Activated gamma-delta T cell (primary cell): Measurements from ENCODE around the gene CHRM1.

Source experiments
- DNase-seq: peaks from one replicate; lab custom pipeline; 2025; lab: John Stamatoyannopoulos, UW

CHRM1 gene

DNA sequence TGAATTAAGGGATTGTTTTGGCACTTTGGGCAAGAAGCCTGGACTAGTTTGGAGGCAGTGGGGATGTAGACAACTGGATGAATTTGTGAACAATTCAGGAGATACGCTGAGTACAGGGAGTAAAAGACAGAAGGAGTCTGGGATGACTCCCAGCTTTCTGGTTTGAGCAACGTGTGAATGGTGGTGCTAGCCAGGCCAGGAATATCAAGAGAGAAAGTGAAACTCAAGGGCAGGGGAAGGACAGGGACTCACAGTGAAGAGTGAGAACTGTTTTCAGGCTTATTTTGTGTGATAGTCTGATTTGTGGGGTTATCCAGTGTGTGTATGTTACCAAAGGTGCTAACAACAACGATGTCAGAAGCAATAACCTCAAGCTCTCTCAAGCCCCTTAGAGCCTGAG lies 15.9 kb downstream of the CHRM1 start:
- no peak for DNase-seq

DNA sequence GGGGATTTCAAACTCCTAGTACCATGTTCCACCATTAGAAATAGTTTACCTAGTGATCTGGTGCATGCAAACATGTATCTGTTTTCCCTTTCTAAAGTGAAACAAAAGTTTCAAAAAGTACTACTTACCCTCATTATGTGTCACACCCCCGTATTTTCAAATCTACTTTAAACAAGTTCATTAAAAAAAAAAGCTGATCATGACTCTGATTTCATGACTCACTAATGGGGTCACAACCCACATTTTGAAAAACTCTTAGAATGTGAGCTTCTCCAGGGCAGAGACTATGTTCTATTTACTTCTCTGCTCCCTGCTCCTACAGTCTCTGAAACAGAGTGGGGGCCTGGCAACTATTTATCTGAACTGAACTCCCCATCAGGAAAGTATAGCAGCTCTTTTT lies 18.2 kb downstream of the CHRM1 start:
- DNase-seq, result no peak

DNA sequence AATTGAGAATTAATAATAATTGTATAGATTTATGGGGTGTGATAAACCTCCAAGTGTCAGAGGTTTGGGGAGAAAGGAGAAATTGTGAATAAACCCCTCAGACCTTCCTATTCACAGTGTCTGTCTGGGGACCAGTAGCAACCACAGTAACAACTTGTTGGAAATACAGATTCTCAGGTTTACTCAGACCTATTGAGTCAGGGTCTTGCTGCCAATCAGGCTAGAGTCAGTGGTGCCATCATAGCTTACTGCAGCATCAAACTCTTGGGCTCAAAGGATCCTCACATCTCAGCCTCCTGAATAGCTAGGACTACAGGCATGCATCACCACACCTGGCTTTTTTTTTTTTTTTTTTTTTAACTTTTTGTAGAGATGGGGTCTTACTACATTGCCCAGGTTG lies 23.1 kb downstream of the CHRM1 start:
- DNase-seq, result no peak

DNA sequence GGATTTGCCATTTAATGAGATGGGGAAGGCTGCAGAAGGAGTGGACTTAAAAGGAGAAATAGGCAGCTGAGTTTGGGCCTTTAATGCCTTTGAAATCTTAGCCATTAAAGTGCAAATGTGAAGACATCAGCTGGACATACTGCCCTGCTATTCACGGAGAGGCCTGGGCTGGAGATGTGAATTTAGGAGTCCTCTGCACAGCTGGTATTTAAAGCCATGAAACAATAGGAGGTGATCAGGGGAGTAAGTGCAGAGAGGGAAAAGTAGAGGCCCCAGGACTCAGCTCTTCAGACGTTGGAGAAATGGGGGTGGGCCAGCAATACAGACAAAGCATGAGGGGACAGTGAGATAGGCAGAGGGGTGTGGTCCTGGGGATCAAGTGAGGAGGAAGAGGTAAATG lies 23.9 kb downstream of the CHRM1 start:
- no peak for DNase-seq

DNA sequence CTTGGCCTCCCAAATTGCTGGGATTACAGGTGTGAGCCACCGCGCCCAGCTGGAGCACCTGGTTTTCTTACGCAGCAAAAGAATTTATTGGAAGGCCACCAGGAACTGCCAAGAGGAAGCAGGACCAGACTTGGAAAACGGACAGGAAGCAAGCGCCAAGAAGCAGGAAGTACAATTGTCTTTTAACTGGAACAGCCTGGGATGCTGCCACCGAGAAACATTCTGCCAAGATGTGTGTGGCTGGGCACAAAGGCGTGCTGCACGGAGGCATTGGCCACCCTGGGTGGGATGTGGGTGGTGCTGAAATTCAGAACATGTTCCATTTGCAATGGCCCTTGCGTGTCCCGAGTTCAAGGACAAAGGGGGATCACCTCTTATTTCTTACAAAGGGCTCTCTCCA lies 25.1 kb downstream of the CHRM1 start:
- DNase-seq, result no peak

DNA sequence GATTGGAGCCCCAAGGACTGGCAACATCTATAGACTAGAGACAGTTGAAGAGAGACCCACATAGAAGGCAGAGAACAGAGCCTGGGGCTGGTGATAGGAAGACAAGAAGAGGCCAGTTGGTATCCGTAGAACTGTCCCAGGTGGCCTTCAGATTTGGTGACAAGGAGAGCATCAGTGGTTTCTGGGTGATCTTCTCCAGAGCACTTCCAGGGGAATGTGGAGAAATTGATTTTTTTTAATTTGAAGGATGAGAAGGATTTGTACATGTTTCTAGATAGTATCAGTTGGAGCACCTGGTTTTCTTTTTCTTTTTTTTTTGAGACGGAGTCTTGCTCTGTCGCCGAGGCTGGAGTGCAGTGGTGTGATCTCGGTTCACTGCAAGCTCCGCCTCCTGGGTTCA lies 25.7 kb downstream of the CHRM1 start:
- DNase-seq, result no peak

DNA sequence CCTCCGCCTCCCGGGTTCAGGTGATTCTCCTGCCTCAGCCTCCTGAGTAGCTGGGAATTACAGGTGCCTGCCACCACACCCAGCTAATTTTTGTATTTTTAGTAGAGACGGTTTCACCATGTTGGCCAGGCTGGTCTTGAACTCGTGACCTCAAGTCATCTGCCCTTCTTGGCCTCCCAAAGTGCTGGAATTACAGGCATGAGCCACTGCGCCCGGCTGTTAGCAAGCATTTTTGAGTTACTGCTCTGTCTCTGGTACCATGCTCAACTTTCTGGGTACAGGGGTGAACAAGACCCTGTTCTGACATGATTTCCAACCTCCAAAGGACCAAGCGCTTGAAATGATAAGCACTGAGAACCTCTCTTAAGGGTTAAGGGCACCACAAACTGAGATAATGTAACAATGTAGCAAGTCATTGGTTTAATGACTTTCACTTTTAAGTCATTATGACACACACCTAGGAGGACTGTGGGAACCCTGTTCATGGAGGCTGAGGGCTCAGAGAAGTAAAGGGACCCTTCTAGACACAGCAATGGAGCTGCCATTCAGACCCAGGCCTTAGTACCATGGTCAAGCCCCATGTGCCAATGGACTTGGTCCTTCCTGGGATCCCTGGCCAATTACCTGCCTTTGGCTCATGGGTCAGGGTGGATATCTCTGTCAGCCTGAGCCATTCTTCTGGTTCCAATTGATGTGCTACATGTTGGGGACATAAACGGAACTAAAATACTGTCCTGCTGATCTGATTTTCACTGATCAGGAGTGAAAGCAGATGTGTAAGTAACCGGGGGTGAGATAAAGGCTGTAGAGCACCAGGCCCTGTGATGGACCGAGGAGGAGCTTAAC lies 28.9 kb downstream of the CHRM1 start:
- no peak for DNase-seq

DNA sequence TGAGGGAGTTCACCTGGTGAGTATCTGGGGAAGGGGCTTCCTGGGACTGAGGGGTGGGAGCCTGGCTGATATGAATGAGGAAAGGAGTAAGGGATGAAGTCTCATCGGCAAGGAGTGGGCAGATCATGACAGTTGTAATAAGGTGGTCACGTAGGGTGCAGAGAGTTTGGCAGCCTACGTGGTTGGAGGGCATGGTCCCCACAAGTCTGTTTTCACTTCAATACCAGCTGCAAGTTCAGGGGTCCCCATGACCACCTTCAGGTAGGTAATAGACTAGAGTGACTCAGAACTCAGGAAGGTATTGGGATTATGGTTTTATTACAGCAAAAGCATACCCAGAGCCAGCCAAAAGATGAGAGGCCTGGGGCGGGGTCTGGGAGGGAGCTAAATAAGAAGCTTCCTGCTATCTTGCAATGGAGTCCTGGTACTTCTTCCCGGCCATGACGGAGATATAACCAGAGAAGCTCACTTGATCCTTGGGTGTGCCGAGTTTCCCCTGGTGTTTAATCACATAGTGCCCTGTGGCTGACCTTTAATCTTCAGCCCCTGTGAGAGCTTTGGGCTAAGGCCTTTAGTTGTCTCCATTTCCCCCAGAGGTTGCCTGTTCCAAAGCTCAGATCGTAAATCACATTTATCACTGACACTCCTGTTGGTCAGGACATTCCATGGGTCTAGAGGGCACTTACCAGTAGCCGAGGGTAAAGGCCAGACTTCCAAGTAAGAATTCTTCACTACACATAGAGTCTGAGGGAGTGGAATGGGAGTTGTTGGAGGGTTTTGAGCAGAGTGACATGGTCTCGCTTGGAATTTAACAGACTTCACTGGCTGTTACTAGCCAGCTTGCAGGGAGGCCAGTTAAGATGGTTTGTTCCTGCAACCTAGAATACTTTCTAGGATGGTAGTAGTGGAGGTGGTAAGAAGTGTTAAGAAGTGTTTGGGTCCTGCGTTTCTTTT lies 31.4 kb downstream of the CHRM1 start:
- DNase-seq, result no peak

DNA sequence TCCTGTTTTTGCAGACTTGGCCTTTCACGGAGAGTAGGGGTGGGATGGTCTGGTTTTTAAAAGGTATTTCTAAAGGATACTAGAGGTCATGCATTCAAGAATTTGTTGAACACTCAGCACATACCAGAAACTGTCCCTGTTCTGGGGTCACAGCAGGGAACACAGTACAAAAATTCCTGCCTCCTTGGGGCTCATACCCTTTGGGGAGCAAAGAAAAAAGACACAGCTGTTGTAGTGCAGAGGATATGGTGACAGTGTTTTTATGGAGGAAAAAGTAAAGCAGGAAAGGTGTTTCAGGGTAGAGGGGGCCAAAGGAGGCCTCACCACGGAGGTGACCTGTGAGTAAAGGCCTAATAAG lies 32.1 kb downstream of the CHRM1 start:
- DNase-seq, result no peak

DNA sequence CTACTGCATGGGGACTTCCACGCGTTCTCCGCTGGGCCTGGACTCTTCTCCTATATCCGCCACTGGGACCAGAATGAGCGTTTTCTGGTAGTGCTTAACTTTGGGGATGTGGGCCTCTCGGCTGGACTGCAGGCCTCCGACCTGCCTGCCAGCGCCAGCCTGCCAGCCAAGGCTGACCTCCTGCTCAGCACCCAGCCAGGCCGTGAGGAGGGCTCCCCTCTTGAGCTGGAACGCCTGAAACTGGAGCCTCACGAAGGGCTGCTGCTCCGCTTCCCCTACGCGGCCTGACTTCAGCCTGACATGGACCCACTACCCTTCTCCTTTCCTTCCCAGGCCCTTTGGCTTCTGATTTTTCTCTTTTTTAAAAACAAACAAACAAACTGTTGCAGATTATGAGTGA lies 32.8 kb downstream of the CHRM1 start:
- DNase-seq, result no peak

DNA sequence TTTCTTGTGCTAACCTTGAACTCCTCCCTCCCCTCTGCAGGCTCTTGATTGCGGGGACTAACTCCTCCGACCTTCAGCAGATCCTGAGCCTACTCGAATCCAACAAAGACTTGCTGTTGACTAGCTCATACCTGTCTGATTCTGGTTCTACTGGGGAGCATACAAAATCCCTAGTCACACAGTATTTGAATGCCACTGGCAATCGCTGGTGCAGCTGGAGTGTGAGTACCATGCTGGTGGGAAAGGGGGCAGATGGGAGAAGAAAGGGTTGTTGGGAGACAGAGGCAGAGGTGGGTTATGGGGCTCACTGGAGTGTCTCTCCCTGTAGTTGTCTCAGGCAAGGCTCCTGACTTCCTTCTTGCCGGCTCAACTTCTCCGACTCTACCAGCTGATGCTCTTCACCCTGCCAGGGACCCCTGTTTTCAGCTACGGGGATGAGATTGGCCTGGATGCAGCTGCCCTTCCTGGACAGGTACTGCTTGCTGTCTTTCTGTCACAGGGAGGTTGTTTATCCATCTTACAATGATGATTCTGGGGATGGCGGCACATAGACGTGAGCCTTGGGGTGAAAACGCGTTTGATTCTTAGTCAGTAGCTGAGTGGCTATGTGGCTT lies 35.9 kb downstream of the CHRM1 start:
- DNase-seq, result no peak

DNA sequence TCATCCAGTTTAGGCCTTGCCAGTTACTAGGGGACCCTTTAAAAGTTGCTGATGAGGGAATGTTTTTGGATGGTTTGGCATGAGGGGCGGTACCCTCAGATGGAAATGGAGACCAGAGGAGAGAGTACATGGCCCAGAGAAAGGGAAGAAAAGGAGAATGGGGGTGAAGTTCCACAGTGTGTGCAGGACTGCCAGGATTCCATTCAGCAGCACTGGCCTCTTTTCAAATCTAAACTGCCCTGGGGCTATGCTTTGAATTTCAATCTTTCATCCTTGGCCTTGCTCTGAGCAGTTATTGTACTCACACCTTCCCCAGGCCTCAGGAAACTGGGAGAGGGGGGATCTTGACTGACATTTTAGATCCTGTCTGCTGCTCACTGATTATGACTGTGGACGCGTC lies 37.5 kb downstream of the CHRM1 start:
- no peak for DNase-seq

DNA sequence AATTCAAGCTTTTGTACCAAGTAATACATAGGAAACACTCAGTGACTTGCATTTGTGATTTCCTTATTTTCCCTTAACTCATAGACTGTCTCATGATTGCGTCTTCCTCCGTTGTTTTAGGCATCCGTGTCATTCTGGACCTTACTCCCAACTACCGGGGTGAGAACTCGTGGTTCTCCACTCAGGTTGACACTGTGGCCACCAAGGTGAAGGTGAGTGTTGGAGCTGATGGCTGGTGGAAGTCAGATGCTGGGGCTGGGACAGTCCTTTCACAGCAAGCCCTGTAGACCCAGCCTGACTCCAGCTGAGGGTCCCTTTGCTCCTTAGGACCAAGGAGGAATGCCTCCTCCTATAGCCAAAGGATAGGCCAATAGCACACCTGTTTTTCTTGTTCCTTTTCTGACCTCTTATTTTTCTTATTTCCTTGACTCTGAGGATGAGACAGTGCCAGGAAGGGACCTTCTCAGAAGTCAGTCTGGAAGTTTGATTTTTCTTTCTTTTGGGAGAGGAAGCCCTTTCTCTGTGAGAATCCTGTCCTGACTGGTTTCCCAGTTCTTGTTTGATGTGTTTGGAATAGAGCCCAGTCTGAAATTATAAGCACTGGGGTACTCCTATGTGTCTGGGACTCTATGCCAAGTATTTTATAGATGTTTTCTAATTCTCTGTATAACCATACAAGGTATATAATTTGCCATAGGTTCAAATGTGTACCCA lies 38.2 kb downstream of the CHRM1 start:
- DNase-seq, result no peak

DNA sequence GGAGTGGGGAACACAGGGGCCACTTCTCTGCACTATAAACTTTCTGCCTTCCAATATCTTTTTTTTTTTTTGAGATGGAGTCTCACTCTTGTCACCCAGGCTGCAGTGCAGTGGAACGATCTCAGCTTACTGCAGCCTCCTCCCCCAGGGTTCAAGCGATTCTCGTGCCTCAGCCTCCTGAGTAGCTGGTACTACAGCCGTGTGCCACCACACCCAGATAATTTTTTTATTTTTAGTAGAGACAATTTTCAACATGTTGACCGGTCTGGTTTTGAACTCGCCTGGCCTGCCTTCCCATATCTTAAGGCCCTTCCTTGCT lies 38.8 kb downstream of the CHRM1 start:
- DNase-seq, result no peak

DNA sequence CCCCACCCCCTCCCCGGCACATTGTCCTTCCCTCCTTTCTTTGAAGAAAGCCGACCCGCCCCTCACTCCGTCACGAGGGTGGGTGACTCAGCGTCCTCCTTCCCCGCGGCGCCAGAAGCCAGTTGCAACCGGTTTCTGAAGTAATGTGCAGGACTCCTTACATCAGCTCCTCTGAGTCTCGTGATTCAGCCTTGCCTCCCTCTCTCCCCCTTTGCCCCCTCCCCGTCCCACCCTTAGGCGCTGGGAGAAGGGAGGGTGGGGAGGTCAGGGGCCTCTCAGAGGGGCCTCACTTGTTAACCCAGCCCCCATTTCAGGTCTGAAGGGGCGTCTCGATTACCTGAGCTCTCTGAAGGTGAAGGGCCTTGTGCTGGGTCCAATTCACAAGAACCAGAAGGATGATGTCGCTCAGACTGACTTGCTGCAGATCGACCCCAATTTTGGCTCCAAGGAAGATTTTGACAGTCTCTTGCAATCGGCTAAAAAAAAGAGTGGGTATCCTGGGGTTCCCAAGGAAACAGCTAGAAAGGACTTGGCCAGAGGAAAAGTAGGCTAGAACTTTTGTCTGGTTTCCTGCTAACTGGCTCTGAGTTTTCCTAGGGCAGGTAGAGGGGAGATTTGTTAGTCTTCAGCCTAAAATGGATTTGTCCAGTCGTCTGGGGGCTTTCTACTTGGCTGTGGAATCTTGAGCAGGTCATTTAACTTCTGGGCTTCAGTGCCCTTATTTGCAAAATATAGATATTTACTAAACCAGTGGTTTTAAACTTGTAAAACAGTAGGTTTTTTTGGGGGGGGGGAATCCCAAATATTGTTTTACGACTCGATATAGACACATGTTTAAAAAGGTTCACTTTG lies 39.4 kb downstream of the CHRM1 start:
- DNase-seq, result peak; percentile 78

DNA sequence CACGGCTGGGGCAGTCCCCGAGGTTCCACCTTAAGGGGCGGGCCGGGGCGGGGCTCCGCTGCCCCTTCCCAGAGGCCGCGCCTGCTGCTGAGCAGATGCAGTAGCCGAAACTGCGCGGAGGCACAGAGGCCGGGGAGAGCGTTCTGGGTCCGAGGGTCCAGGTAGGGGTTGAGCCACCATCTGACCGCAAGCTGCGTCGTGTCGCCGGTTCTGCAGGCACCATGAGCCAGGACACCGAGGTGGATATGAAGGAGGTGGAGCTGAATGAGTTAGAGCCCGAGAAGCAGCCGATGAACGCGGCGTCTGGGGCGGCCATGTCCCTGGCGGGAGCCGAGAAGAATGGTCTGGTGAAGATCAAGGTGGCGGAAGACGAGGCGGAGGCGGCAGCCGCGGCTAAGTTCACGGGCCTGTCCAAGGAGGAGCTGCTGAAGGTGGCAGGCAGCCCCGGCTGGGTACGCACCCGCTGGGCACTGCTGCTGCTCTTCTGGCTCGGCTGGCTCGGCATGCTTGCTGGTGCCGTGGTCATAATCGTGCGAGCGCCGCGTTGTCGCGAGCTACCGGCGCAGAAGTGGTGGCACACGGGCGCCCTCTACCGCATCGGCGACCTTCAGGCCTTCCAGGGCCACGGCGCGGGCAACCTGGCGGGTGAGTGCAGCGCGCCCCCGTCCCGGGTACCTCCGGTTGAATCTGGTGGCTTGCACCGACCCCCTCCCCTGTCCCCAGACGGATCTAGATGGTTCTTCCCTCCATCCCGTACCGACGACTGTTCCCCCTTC lies 40.2 kb downstream of the CHRM1 start, which contains the start of gene SLC3A2:
SLC3A2 (plus strand) TSS at position 94 of the 776 bp plus-strand sequence; CDS start at position 222, 128 bp downstream.
- peak; percentile 81 for DNase-seq

DNA sequence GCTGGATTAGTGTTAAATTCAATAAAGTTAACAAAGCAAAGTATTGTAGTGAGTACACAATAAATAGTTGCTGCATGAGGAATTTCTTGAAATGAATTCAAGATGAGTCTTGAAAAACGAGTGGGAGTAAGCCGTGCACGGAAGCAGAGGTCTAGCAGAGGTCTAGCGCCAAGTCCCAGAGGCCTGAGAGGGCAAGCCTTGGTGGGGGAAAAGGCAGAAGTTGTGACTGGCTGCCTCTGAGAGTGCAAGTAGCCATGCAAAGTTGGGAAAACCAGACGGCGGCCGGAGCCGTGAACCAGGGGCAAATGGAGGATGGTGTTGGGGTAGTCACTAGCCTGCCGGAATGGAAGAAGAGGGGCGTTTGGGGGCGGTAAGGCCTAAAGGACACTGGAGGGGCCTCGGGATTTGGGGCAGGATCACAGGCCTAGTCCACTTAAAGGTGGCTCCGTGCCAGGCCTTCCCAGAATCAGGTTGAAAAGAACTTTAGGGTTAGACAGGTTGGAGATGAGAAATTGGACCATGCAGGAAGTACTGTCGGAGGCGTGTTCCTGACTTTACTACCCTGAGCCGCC lies 40.8 kb downstream of the CHRM1 start:
- no peak for DNase-seq

DNA sequence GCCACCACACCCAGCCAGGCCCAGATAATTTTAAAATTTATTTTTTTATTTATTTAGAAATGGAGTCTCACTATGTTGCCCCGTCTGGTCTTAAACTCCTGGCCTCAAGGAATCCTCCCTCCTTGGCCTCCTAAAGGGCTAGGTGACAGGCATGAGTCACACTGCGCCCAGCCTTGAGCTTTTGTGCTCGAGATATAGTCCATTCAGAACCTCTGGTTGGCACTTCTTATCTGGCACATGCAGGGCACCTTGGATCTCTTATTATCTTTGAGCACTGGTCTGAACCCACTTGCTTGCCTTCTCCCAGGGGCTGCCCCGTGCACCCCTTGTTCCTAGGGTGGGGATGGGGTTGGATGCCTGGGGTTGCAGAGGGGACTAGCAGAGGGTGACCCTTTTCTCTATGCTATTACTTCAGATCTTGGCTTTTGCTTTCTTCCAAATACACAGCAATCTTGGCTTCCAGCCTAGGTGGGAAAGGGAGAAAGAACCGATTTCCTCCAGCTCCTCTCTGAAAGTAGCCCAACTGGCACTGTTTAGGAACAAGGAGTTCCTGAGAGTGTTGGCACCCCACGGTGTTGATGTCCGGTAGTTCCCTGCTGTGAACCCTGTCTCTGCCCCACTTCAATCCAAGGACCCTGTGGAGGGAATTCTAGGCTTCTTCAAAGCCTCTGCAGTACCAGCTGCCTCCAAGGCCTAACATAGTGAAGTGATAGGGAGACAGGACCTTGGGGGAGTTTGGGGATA lies 41.8 kb downstream of the CHRM1 start:
- no peak for DNase-seq

DNA sequence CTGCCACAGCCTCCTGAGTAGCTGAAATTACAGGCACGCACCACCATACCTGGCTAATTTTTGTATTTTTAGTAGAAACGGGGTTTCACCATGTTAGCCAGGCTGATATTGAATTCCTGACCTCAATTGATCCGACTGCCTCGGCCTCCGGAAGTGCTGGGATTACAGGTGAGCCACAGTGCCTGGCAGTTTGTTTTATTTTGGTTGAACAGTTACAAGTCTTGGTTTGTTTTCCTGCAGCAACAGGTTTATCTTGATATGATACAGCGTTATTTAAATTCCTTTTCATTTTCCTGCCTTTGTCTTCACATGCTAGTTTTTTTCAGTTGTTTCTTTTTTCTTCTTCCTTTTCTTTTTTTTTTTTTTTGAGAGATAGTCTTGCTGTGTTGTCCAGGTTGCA lies 44.5 kb downstream of the CHRM1 start:
- no peak for DNase-seq
